Spleen (tissue), 11 donors: ENCODE measurements around the gene PTK6. TPM values are rescaled to one million over a fixed set of nuclear protein-coding genes. Genes with fewer than 3 reads are reported as not detected.
"Not testable (repeated sequence)": the region's sequence is repeated elsewhere in the genome, so short reads cannot be mapped to it uniquely, and the experiment has no call there.

Experiments
- DNase-seq: peaks from one replicate; pipeline ENCODE4 v3.0.0-alpha.2; 2020
- H3K27ac ChIP-seq, 8 donors: fragments of 200-600 bp; sonication (generic) in 7 of 8; 1 replicate in 4 of 8; 2 replicates in 4 of 8; pipeline versions ENCODE4 v1.5.0 to v1.8.0; 2016 to 2021; ENCODE audit warnings: inconsistent platforms in 4 of 8, mild to moderate bottlenecking in 4 of 8, moderate library complexity in 1 of 8
- H3K27me3 ChIP-seq, 7 donors: fragments of 200-600 bp; sonication (generic) in 6 of 7; replicated peaks in 1 of 7; 1 replicate in 4 of 7; 2 replicates in 3 of 7; pipeline versions ENCODE4 v1.5.0 to v1.8.0; 2016 to 2021; ENCODE audit warnings: inconsistent platforms in 3 of 7, mild to moderate bottlenecking in 1 of 7
- H3K36me3 ChIP-seq, 6 donors: fragments of 200-600 bp; sonication (generic) in 5 of 6; 1 replicate in 4 of 6; 2 replicates in 2 of 6; pipeline versions ENCODE4 v1.5.0 to v1.8.0; 2016 to 2021; ENCODE audit warnings: inconsistent platforms in 2 of 6
- H3K4me1 ChIP-seq, 6 donors: fragments of 200-600 bp; sonication (generic) in 5 of 6; 1 replicate in 3 of 6; 2 replicates in 3 of 6; pipeline versions ENCODE4 v1.5.0 to v1.8.0; 2016 to 2021; ENCODE audit warnings: inconsistent platforms in 3 of 6
- H3K4me3 ChIP-seq, 8 donors: fragments of 200-600 bp; sonication (generic) in 7 of 8; 1 replicate in 4 of 8; 2 replicates in 4 of 8; pipeline versions ENCODE4 v1.5.0 to v1.8.0; 2016 to 2021; ENCODE audit warnings: inconsistent platforms in 4 of 8, mild to moderate bottlenecking in 4 of 8, moderate library complexity in 2 of 8
- H3K9me3 ChIP-seq, 8 donors: fragments of 200-600 bp; sonication (generic) in 7 of 8; 1 replicate in 4 of 8; 2 replicates in 4 of 8; pipeline versions ENCODE4 v1.5.0 to v1.8.0; 2016 to 2021; ENCODE audit warnings: inconsistent platforms in 4 of 8
- POLR2A ChIP-seq, 3 donors: fragments of 450-650 bp; IDR thresholded peaks; one replicate each; pipeline ENCODE4 v1.5.1; 2017; ENCODE audit warnings: antibody characterized with exemption in 3 of 3, mild to moderate bottlenecking in 1 of 3
- POLR2AphosphoS5 ChIP-seq, 3 donors: sonication (generic); formaldehyde crosslinking; IDR thresholded peaks; one replicate each; pipeline ENCODE4 v1.5.1; 2017; ENCODE audit warnings: antibody characterized with exemption in 3 of 3
- WGBS, 5 donors: extraction: QIAGEN DNeasy Blood & Tissue Kit in 3 of 5; methylation state at CpG; one replicate each; pipeline versions ENCODE4 v1.1.5 to v1.1.7; 2013 to 2018; 5-methylcytosine and 5-hydroxymethylcytosine counted together
- intact Hi-C: fragments of 100-400 bp; cut with DNase I; formaldehyde crosslinking; loops from one replicate; pipeline ENCODE4 v1.15.0; 2023; ENCODE audit warnings: low total_unique reads
- polyA plus RNA-seq, 3 donors: library from polyadenylated mRNA; stranded (reverse); fragments of 200-250 nt; gene quantifications; one replicate each; pipeline ENCODE4 v1.2.1, GENCODE V29; 2013
- total RNA-seq, 7 donors: library from RNA; depleted of rRNA in 3 of 7; stranded (reverse); fragments of >200 nt in 3 of 7; fragmentation: NEBNext Ultra II Directional in 4 of 7; extraction: Animal tissue kit (Norgen Biotek cat#: 25700) in 4 of 7; gene quantifications; one replicate each; pipeline versions ENCODE4 v1.1.0 to v1.2.1, GENCODE V29; 2016 to 2021
- TF ChIP-seq, protein P1 (sequence below), 11 experiments: fragments of 200-600 bp in 7 of 11; fragments of 450-650 bp in 4 of 11; sonication (generic) in 4 of 11; IDR thresholded peaks in 8 of 11; conservative IDR thresholded peaks in 3 of 11; 1 replicate in 7 of 11; 2 replicates in 4 of 11; pipeline versions ENCODE4 v1.4.0 to v1.8.0; 2016 to 2021; ENCODE audit warnings: antibody characterized with exemption in 11 of 11, inconsistent platforms in 4 of 11, mild to moderate bottlenecking in 1 of 11
- donor health status: healthy with polysubstance abuse.
- donor health status: DM: no; HTN: no; CAD: no; lungs with moderate emphysema.
- donor health status: DM: no; HTN: no; CAD: no.
- donor health status: Bipolar disorder and iron deficiency.
- donor health status: healthy.
- donor health status: DM: no; HTN: no; CAD: no.
- donor health status: DM: yes; HTN: yes; CAD: no.

PTK6 gene
- total and polyA plus RNA-seq, 10 donors: 0.20 to 1.0 (median 0.71) TPM

DNA sequence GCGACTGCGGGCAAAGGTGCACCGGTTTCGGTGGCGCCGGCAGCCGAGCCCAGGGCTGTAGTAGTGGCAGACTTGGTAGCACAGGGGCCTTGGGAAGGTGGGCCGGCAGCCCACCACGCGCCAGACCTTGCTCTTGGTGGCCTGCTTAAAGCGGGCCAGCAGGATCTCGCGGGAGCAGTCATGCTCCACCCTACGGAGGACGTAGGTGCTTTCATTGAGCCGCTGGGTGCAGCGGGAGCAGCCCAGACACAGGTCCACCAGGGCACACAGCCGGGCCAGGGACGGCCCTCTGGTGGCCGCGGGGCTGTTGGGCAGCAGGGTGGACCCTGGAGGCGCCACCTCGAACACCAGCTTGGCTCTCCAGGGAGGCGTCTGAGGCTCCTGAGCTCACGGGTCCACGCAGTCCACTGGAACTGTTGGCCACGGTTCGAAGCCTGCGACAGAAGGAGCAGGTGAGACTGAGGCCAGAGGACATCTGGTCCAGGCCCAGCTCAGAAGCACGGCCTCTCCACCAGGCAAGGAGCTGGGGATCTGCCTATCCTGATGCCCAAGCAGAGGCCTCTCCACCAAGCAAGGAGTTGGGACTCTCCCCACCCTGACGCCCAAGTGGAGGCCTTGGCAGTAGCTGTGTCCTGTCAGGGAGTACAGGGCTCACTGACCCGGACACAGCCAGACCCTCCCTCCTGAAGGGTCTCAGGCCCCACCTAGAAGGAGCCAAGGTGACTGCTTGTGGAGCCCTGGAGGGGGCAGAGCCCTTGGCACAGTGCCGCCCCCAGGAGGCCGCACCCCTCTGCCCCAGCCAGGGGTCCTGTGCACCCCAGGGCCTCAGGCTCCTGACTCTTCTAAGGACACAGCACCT, 35.8 kb upstream of the PTK6 start:
- Histone ChIP-seq H3K4me3 (peak overlapping the region; percentile 57 to 86 (median 68)), H3K27me3 (peaks cover 0 to 19% (median 0%) of the 10 kb centered on the region in 7 donors), H3K9me3 (no peaks in the 10 kb centered on the region), H3K4me1 (peaks cover 30 to 67% (median 57%) of the 10 kb centered on the region in 6 donors), H3K36me3 (peaks cover 0 to 45% (median 12%) of the 10 kb centered on the region in 6 donors), H3K27ac (peak overlapping the region in 7 of 8 donors; percentile 87 to 96 (median 92))
- WGBS, 5 donors: 83 to 93% (median 88%) methylated on average over 16 to 34 of the region's 34 CpGs
- DNase-seq: peak; percentile 80
- TF ChIP-seq POLR2A (IDR thresholded peaks at IDR 0.05): no peak
- TF ChIP-seq, protein P1, sequence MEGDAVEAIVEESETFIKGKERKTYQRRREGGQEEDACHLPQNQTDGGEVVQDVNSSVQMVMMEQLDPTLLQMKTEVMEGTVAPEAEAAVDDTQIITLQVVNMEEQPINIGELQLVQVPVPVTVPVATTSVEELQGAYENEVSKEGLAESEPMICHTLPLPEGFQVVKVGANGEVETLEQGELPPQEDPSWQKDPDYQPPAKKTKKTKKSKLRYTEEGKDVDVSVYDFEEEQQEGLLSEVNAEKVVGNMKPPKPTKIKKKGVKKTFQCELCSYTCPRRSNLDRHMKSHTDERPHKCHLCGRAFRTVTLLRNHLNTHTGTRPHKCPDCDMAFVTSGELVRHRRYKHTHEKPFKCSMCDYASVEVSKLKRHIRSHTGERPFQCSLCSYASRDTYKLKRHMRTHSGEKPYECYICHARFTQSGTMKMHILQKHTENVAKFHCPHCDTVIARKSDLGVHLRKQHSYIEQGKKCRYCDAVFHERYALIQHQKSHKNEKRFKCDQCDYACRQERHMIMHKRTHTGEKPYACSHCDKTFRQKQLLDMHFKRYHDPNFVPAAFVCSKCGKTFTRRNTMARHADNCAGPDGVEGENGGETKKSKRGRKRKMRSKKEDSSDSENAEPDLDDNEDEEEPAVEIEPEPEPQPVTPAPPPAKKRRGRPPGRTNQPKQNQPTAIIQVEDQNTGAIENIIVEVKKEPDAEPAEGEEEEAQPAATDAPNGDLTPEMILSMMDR (IDR thresholded peaks at IDR 0.05 in 8 of 11, conservative IDR thresholded peaks at IDR 0.05 in 3 of 11): peak in 2 of 11 experiments; percentile 13 to 17
- intact Hi-C loops: no loop called here

DNA sequence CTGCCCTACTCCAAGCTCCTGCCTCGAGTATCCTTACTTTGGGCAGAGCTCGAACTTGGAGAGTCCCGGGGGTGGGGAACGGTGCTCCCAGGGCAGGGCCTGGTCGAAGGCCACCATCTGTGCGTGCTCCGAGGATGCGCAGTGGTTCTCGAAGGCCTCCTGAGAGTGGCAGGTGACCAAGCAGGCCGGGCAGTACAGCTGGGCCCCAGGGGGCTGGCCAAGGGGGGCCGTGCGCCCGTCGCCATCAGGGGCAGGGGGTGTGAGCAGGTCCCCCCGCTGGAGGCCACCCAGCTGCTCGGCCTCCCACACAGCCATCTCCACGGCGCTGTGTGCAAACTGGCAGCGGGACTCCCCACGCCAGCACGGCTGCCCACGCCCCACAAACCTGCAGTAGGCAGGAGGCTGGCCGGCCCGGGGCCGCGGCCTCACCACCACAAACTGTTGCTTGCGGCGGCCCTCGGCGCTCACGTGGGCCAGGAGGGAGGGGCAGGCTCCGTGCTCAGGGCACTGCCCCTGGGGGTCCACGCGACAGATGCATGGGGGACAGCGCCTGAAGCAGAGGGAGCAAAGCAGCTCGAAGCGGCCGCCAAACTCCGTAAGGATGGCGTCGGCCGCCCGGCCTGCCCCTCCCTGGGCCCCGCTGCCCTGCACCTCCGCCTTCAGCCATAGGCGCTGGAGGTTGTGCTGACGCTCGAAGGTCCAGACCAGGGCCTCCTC, 35.1 kb upstream of the PTK6 start:
- WGBS, 5 donors: 89 to 97% (median 91%) methylated on average over 19 to 48 of the region's 48 CpGs
- intact Hi-C loops: no loop called here
- H3K36me3 ChIP-seq: peaks cover 0 to 53% (median 12%) of the 10 kb centered on the region in 6 donors

DNA sequence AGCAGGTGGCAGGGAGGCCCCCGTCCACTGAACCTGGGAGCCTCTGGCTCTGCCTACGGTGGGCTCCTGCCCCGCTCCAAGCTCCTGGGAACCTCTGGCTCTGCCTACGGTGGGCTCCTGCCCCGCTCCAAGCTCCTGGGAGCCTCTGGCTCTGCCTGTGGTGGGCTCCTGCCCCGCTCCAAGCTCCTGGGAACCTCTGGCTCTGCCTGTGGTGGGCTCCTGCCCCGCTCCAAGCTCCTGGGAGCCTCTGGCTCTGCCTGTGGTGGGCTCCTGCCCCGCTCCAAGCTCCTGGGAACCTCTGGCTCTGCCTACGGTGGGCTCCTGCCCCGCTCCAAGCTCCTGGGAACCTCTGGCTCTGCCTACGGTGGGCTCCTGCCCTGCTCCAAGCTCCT, 33.9 kb upstream of the PTK6 start:
- WGBS, 5 donors: 63 to 94% (median 73%) methylated on average over 1 to 8 of the region's 11 CpGs
- H3K27ac ChIP-seq, intact Hi-C loops, DNase-seq, H3K9me3 ChIP-seq, H3K4me3 ChIP-seq: not testable (repeated sequence)
- H3K4me1 ChIP-seq: peaks cover 30 to 83% (median 71%) of the 10 kb centered on the region in 6 donors
- H3K36me3 ChIP-seq: peaks cover 0 to 64% (median 19%) of the 10 kb centered on the region in 6 donors
- H3K27me3 ChIP-seq: peaks cover 0 to 11% (median 0%) of the 10 kb centered on the region in 7 donors

More for the DNA sequence above, 35.1 kb upstream of the PTK6 start:
- peak; percentile 79 for DNase-seq
- Histone ChIP-seq H3K9me3 (no peaks in the 10 kb centered on the region), H3K4me1 (peaks cover 30 to 75% (median 65%) of the 10 kb centered on the region in 6 donors), H3K27ac (peak overlapping the region in 3 of 8 donors; percentile 94 to 96 (median 94)), H3K27me3 (peaks cover 0 to 13% (median 0%) of the 10 kb centered on the region in 7 donors), H3K4me3 (peak overlapping the region in 2 of 8 donors; percentile 64 to 86)
- no peak for TF ChIP-seq POLR2A (IDR thresholded peaks at IDR 0.05)
- TF ChIP-seq, protein P1 (IDR thresholded peaks at IDR 0.05 in 8 of 11, conservative IDR thresholded peaks at IDR 0.05 in 3 of 11): no peak
- no peak for TF ChIP-seq POLR2AphosphoS5 (IDR thresholded peaks at IDR 0.05)

DNA sequence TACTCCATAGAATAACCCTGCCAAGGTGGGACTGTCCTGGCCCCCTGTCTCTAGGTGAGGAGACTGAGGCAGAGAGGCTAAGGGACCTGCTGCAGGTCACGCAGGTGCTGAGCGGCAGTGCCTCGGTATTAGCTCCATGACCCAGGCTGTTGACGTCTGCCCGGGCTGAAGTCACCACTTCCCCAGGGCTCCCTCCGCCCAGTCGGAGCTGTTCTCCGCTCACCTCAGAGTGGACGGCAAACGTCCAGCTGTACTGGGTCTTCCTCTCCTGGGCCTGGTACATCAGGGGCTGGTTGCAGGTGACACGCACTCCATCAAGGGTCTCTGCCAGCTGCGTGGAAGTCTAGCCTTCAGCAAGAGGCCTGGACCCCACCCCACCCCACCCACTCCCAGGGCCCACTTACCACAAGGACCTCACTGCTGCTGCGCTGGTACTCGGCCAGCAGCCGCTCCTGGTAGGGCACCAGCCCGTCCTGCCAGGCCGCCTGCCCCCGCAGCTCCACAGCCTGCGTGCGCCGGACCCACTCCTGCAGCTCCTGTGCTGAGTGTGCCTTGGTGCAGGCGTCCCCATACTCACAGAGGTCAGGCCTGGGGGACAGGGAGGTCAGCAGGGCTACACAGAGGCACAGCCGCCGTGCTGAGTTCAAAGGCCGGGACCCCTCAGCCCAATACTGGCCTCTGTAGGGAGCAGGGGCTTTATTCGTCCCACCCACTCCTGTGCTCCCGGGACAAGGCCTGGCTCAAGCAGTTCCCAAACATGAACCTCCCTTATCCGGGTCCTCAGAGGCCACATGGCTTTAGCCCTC, 33.3 kb upstream of the PTK6 start:
- Histone ChIP-seq H3K4me3 (no peak overlapping the region), H3K27ac (no peak overlapping the region), H3K27me3 (peaks cover 0 to 6% (median 0%) of the 10 kb centered on the region in 7 donors), H3K9me3 (no peaks in the 10 kb centered on the region), H3K36me3 (peaks cover 0 to 70% (median 25%) of the 10 kb centered on the region in 6 donors), H3K4me1 (peaks cover 30 to 81% (median 71%) of the 10 kb centered on the region in 6 donors)
- DNase-seq: no peak
- intact Hi-C loops: no loop called here
- 86 to 96% (median 91%) methylated on average over 10 to 28 of the region's 28 CpGs for WGBS, 5 donors
- no peak for TF ChIP-seq POLR2A (IDR thresholded peaks at IDR 0.05)
- TF ChIP-seq POLR2AphosphoS5 (IDR thresholded peaks at IDR 0.05): peak in 2 of 3 donors; percentile 36 to 55
- TF ChIP-seq, protein P1 (IDR thresholded peaks at IDR 0.05 in 8 of 11, conservative IDR thresholded peaks at IDR 0.05 in 3 of 11): no peak
